GM19351 (cell line): ENCODE data around the gene YWHAG.
"Not testable (repeated sequence)": the region's sequence is repeated elsewhere in the genome, so short reads cannot be mapped to it uniquely, and the experiment has no call there.

Experiments used
- ATAC-seq: cut with Tn5 transposase; IDR thresholded peaks from one replicate; pipeline ENCODE4 v1.9.1; 2021; ENCODE audit warnings: mild to moderate bottlenecking, moderate library complexity; ENCODE audit not compliant: unreplicated experiment

YWHAG gene

GRCh38 chr7:76381814-76382213, 23.0 kb upstream of the YWHAG start:
- no peak for ATAC-seq

- ATAC-seq, result no peak
These were observed 21.8 kb upstream of the YWHAG start for GRCh38 chr7:76380623-76380966.

GRCh38 chr7:76377186-76377918, 18.6 kb upstream of the YWHAG start:
- ATAC-seq, result peak; percentile 37

GRCh38 chr7:76375251-76375650, 16.5 kb upstream of the YWHAG start:
- ATAC-seq, result no peak

- ATAC-seq, result no peak
These were observed 14.4 kb upstream of the YWHAG start for GRCh38 chr7:76372984-76373833.

GRCh38 chr7:76371396-76371795, 12.6 kb upstream of the YWHAG start:
- no peak for ATAC-seq

- no peak for ATAC-seq
These were observed 10.2 kb upstream of the YWHAG start for GRCh38 chr7:76369018-76369417.

GRCh38 chr7:76368190-76368589, 9.4 kb upstream of the YWHAG start:
- no peak for ATAC-seq

GRCh38 chr7:76364198-76364584, 5.4 kb upstream of the YWHAG start:
- ATAC-seq, result peak; percentile 5

- ATAC-seq, result not testable (repeated sequence)
These were observed 5.0 kb upstream of the YWHAG start for GRCh38 chr7:76363754-76364153.

- ATAC-seq, result no peak
These were observed 1.3 kb upstream of the YWHAG start for GRCh38 chr7:76359978-76360638.

- peak; percentile 92 for ATAC-seq
These were observed 553 bp upstream of the YWHAG start for GRCh38 chr7:76359111-76359977.

- ATAC-seq, result peak; percentile 21
These were observed 745 bp downstream of the YWHAG start for GRCh38 chr7:76358011-76358480.

- ATAC-seq, result no peak
These were observed 1.2 kb downstream of the YWHAG start for GRCh38 chr7:76357475-76358010.

- ATAC-seq, result no peak
These were observed 2.0 kb downstream of the YWHAG start for GRCh38 chr7:76356823-76357222.

- ATAC-seq, result no peak
These were observed 2.7 kb downstream of the YWHAG start for GRCh38 chr7:76356115-76356514.

- no peak for ATAC-seq
These were observed 3.6 kb downstream of the YWHAG start for GRCh38 chr7:76354981-76355730.

- ATAC-seq, result no peak
These were observed 4.3 kb downstream of the YWHAG start for GRCh38 chr7:76354516-76354915.

GRCh38 chr7:76353744-76354143, 5.0 kb downstream of the YWHAG start:
- ATAC-seq, result no peak

GRCh38 chr7:76352193-76352592, 6.6 kb downstream of the YWHAG start:
- ATAC-seq, result no peak
